Measurements from ENCODE around the gene TMEM132D. TPM values are rescaled to one million over a fixed set of nuclear protein-coding genes. Genes with fewer than 3 reads are reported as not detected.

The TMEM132D gene
- polyA plus RNA-seq, 3 donors from 2014 or later, result 0.06 TPM; not detected in 2

- Mint-ChIP-seq H3K4me1 (no peaks in the 10 kb centered on the region), H3K36me3 (peaks cover 0 to 4% (median 0%) of the 10 kb centered on the region in 3 donors), H3K27me3 (ENCODE audit: low read depth in 3 of 3) (peaks cover 0 to 3% (median 2%) of the 10 kb centered on the region in 3 donors), H3K4me3 (no peak overlapping the region), H3K27ac (no peak overlapping the region), H3K9me3 (peaks cover 0 to 3% (median 0%) of the 10 kb centered on the region in 6 donors)
- DNase-seq, result no peak
Observed at GRCh38 chr12:129467726-129468125, 436.1 kb downstream of the TMEM132D start.

GRCh38 chr12:129467289-129467688, 436.5 kb downstream of the TMEM132D start:
- no peak for DNase-seq
- peaks cover 0 to 3% (median 0%) of the 10 kb centered on the region in 6 donors for H3K9me3 Mint-ChIP-seq
- peaks cover 0 to 3% (median 2%) of the 10 kb centered on the region in 3 donors for H3K27me3 Mint-ChIP-seq (ENCODE audit: low read depth in 3 of 3)

GRCh38 chr12:129466499-129466898, 437.3 kb downstream of the TMEM132D start:
- H3K36me3 Mint-ChIP-seq, result peaks cover 0 to 4% (median 0%) of the 10 kb centered on the region in 3 donors
- peaks cover 0 to 2% (median 0%) of the 10 kb centered on the region in 6 donors for H3K9me3 Mint-ChIP-seq
- DNase-seq, result no peak
- no peak overlapping the region for H3K4me3 Mint-ChIP-seq
- no peaks in the 10 kb centered on the region for H3K4me1 Mint-ChIP-seq
- H3K27me3 Mint-ChIP-seq (ENCODE audit: low read depth in 3 of 3), result peaks cover 0 to 5% (median 2%) of the 10 kb centered on the region in 3 donors
- H3K27ac Mint-ChIP-seq, result no peak overlapping the region

More at GRCh38 chr12:129467289-129467688, 436.5 kb downstream of the TMEM132D start:
- Mint-ChIP-seq H3K36me3 (peaks cover 0 to 4% (median 0%) of the 10 kb centered on the region in 3 donors), H3K4me3 (no peak overlapping the region), H3K4me1 (no peaks in the 10 kb centered on the region), H3K27ac (no peak overlapping the region)

GRCh38 chr12:129459886-129460285, 443.9 kb downstream of the TMEM132D start:
- Mint-ChIP-seq H3K36me3 (no peaks in the 10 kb centered on the region), H3K27ac (no peak overlapping the region), H3K27me3 (ENCODE audit: low read depth in 3 of 3) (peaks cover 0 to 4% (median 2%) of the 10 kb centered on the region in 3 donors), H3K9me3 (no peaks in the 10 kb centered on the region), H3K4me3 (no peak overlapping the region), H3K4me1 (no peaks in the 10 kb centered on the region)
- DNase-seq, result no peak

GRCh38 chr12:129446696-129447095, 457.1 kb downstream of the TMEM132D start:
- Mint-ChIP-seq H3K27ac (no peak overlapping the region), H3K9me3 (peaks cover 0 to 2% (median 0%) of the 10 kb centered on the region in 6 donors), H3K27me3 (ENCODE audit: low read depth in 3 of 3) (peaks cover 0 to 1% (median under 1%) of the 10 kb centered on the region in 3 donors), H3K4me3 (no peak overlapping the region), H3K4me1 (no peaks in the 10 kb centered on the region), H3K36me3 (no peaks in the 10 kb centered on the region)
- no peak for DNase-seq

- Mint-ChIP-seq H3K27ac (no peak overlapping the region), H3K36me3 (no peaks in the 10 kb centered on the region), H3K4me1 (no peaks in the 10 kb centered on the region), H3K4me3 (no peak overlapping the region), H3K9me3 (peaks cover 0 to 3% (median 0%) of the 10 kb centered on the region in 6 donors), H3K27me3 (ENCODE audit: low read depth in 3 of 3) (peaks cover 0 to 3% (median 0%) of the 10 kb centered on the region in 3 donors)
- no peak for DNase-seq
Observed at GRCh38 chr12:129440278-129440677, 463.5 kb downstream of the TMEM132D start.

- Mint-ChIP-seq H3K9me3 (peaks cover 0 to 4% (median 0%) of the 10 kb centered on the region in 6 donors), H3K27me3 (ENCODE audit: low read depth in 3 of 3) (peaks cover 0 to 6% (median 1%) of the 10 kb centered on the region in 3 donors), H3K36me3 (no peaks in the 10 kb centered on the region), H3K27ac (no peak overlapping the region), H3K4me1 (no peaks in the 10 kb centered on the region), H3K4me3 (no peak overlapping the region)
- DNase-seq, result no peak
Observed at GRCh38 chr12:129434790-129435189, 469.0 kb downstream of the TMEM132D start.

- no peaks in the 10 kb centered on the region for H3K36me3 Mint-ChIP-seq
- H3K27me3 Mint-ChIP-seq (ENCODE audit: low read depth in 3 of 3), result peaks cover 0 to 3% (median 1%) of the 10 kb centered on the region in 3 donors
- H3K4me1 Mint-ChIP-seq, result no peaks in the 10 kb centered on the region
- H3K9me3 Mint-ChIP-seq, result peaks cover 0 to 2% (median under 1%) of the 10 kb centered on the region in 6 donors
- DNase-seq, result no peak
- H3K27ac Mint-ChIP-seq, result no peak overlapping the region
- no peak overlapping the region for H3K4me3 Mint-ChIP-seq
Observed at GRCh38 chr12:129428240-129428936, 475.4 kb downstream of the TMEM132D start.

GRCh38 chr12:129423041-129423580, 480.7 kb downstream of the TMEM132D start:
- H3K9me3 Mint-ChIP-seq, result peaks cover 0 to 3% (median 0%) of the 10 kb centered on the region in 6 donors
- no peak overlapping the region for H3K4me3 Mint-ChIP-seq
- no peaks in the 10 kb centered on the region for H3K4me1 Mint-ChIP-seq
- H3K36me3 Mint-ChIP-seq, result no peaks in the 10 kb centered on the region
- peaks cover 0 to 3% (median 0%) of the 10 kb centered on the region in 3 donors for H3K27me3 Mint-ChIP-seq (ENCODE audit: low read depth in 3 of 3)
- H3K27ac Mint-ChIP-seq, result no peak overlapping the region
- DNase-seq, result no peak

- H3K4me3 Mint-ChIP-seq, result no peak overlapping the region
- no peaks in the 10 kb centered on the region for H3K36me3 Mint-ChIP-seq
- no peak overlapping the region for H3K27ac Mint-ChIP-seq
- H3K9me3 Mint-ChIP-seq, result peaks cover 0 to 4% (median under 1%) of the 10 kb centered on the region in 6 donors
- H3K27me3 Mint-ChIP-seq (ENCODE audit: low read depth in 3 of 3), result peaks cover 0 to 4% (median 2%) of the 10 kb centered on the region in 3 donors
- no peak for DNase-seq
- no peaks in the 10 kb centered on the region for H3K4me1 Mint-ChIP-seq
Observed at GRCh38 chr12:129413295-129413694, 490.5 kb downstream of the TMEM132D start.

- no peak for DNase-seq
- Mint-ChIP-seq H3K27me3 (ENCODE audit: low read depth in 3 of 3) (peaks cover 0 to 2% (median 2%) of the 10 kb centered on the region in 3 donors), H3K36me3 (no peaks in the 10 kb centered on the region), H3K9me3 (no peaks in the 10 kb centered on the region), H3K4me1 (no peaks in the 10 kb centered on the region), H3K27ac (no peak overlapping the region), H3K4me3 (no peak overlapping the region)
Observed at GRCh38 chr12:129409281-129409680, 494.5 kb downstream of the TMEM132D start.

GRCh38 chr12:129404556-129404955, 499.3 kb downstream of the TMEM132D start:
- Mint-ChIP-seq H3K27ac (no peak overlapping the region), H3K9me3 (no peaks in the 10 kb centered on the region), H3K4me1 (no peaks in the 10 kb centered on the region)

GRCh38 chr12:129401572-129401971, 502.3 kb downstream of the TMEM132D start:
- Mint-ChIP-seq H3K4me3 (no peak overlapping the region), H3K27ac (no peak overlapping the region), H3K36me3 (no peaks in the 10 kb centered on the region), H3K4me1 (no peaks in the 10 kb centered on the region), H3K9me3 (no peaks in the 10 kb centered on the region), H3K27me3 (ENCODE audit: low read depth in 3 of 3) (peaks cover 0 to 6% (median 3%) of the 10 kb centered on the region in 3 donors)
- no peak for DNase-seq

More at GRCh38 chr12:129404556-129404955, 499.3 kb downstream of the TMEM132D start:
- H3K4me3 Mint-ChIP-seq, result no peak overlapping the region
- no peaks in the 10 kb centered on the region for H3K36me3 Mint-ChIP-seq
- no peak for DNase-seq
- H3K27me3 Mint-ChIP-seq (ENCODE audit: low read depth in 3 of 3), result peaks cover 0 to 6% (median 3%) of the 10 kb centered on the region in 3 donors

GRCh38 chr12:129394177-129394825, 509.5 kb downstream of the TMEM132D start:
- Mint-ChIP-seq H3K4me3 (no peak overlapping the region), H3K36me3 (no peaks in the 10 kb centered on the region), H3K27me3 (ENCODE audit: low read depth in 3 of 3) (peaks cover 0 to 3% (median 2%) of the 10 kb centered on the region in 3 donors), H3K27ac (no peak overlapping the region), H3K4me1 (no peaks in the 10 kb centered on the region), H3K9me3 (no peaks in the 10 kb centered on the region)
- DNase-seq, result no peak

Measured in immature natural killer cell (primary cell).